AG04449 (cell line): ENCODE measurements around the gene SHC3.

Source experiments
- CTCF ChIA-PET: fragments of 350-600 bp; formaldehyde crosslinking; extraction: SDS; loops from one replicate; lab custom pipeline; 2021; ENCODE audit warnings: antibody characterized with exemption; lab: Yijun Ruan, JAX
- POLR2A ChIA-PET: fragments of 400-600, 350-600 bp; formaldehyde crosslinking; extraction: SDS; loops from one replicate; lab custom pipeline; 2020; ENCODE audit warnings: antibody characterized with exemption, inconsistent platforms; lab: Yijun Ruan, JAX
- DNase-seq: peaks from one replicate; pipeline ENCODE4 v3.0.0-alpha.2; 2010; ENCODE audit warnings: low read depth, low spot score
- H3K4me3 ChIP-seq: 2 replicates; pipeline ENCODE4 v1.5.1; 2011; ENCODE audit warnings: low read depth, mild to moderate bottlenecking, control low read depth, low read length
- TF ChIP-seq, protein P1 (sequence below): IDR thresholded peaks from one replicate; pipeline ENCODE4 v1.5.1; 2011; ENCODE audit warnings: mild to moderate bottlenecking, moderate library complexity, low read length, control low read depth, inconsistent platforms; ENCODE audit not compliant: insufficient read depth; ENCODE audit errors: missing control alignments

The SHC3 gene

DNA sequence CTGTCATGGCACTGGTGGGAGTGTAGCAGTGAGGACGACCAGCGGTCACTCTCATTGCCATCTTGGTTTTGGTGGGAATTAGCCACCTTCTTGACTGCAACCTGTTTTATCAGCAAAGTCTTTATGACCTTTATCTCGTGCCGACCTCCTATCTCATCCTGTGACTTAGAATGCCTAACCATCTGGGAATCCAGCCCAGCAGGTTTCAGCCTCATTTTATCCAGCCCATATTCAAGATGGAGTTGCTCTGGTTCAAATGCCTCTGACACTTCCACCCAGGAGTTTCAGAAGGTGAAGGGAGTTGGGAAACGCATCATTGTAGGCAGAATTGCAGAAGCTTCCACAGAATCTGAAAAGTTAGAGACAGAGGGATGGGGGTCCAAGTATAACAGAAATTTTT, 35.4 kb downstream of the SHC3 start:
- TF ChIP-seq, protein P1, sequence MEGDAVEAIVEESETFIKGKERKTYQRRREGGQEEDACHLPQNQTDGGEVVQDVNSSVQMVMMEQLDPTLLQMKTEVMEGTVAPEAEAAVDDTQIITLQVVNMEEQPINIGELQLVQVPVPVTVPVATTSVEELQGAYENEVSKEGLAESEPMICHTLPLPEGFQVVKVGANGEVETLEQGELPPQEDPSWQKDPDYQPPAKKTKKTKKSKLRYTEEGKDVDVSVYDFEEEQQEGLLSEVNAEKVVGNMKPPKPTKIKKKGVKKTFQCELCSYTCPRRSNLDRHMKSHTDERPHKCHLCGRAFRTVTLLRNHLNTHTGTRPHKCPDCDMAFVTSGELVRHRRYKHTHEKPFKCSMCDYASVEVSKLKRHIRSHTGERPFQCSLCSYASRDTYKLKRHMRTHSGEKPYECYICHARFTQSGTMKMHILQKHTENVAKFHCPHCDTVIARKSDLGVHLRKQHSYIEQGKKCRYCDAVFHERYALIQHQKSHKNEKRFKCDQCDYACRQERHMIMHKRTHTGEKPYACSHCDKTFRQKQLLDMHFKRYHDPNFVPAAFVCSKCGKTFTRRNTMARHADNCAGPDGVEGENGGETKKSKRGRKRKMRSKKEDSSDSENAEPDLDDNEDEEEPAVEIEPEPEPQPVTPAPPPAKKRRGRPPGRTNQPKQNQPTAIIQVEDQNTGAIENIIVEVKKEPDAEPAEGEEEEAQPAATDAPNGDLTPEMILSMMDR = no peak
- ChIA-PET CTCF (no interaction called here), POLR2A (no interaction called here)
- no peak overlapping the region for H3K4me3 ChIP-seq
- no peak for DNase-seq

- POLR2A ChIA-PET = no interaction called here
- DNase-seq = no peak
- TF ChIP-seq, protein P1 = no peak
- CTCF ChIA-PET = no interaction called here
- H3K4me3 ChIP-seq = no peak overlapping the region
Observed at GRCh38 chr9:89139455-89139854, 39.2 kb downstream of the SHC3 start.

DNA sequence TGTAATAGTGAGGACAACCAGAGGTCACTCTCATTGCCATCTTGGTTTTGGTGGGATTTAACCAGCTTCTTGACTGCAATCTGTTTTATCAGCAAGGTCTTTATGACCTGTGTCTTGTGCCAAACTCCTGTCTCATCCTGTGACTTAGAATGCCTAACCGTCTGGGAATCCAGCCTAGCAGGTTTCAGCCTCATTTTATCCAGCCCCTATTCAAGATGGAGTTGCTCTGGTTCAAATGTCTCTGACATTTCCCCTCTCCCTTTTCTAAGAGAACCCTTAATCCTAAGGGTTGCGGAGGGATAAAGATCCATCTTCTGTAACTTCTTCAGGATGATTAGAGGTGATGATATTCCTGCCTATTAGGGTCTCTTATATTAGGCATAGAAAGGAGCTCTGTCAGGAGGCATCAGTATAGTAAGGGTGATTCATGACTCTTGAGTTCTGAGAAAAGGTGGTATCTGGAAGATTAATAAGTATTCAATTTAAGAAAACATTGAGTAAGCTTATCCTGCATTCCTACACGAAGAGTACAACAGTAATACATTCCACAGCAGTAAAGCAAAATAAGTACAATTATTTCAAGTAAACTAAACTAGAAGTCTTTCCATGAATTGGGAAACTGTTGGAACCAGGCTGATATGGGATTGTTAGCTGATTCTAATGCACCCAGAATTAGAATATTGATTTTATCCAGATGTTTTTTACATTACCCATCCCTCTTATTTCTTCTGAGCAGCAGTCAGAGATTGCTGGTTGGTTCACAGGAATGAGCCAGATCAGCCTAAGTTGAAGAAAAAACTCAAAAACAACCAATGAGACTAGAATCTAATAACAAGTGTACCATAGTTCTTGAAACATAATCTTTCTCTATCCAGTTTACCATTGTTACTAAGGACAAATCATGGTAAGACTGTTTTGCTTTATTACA, 39.9 kb downstream of the SHC3 start:
- CTCF ChIA-PET = no interaction called here
- TF ChIP-seq, protein P1 = no peak
- DNase-seq = no peak
- no peak overlapping the region for H3K4me3 ChIP-seq
- POLR2A ChIA-PET = no interaction called here

DNA sequence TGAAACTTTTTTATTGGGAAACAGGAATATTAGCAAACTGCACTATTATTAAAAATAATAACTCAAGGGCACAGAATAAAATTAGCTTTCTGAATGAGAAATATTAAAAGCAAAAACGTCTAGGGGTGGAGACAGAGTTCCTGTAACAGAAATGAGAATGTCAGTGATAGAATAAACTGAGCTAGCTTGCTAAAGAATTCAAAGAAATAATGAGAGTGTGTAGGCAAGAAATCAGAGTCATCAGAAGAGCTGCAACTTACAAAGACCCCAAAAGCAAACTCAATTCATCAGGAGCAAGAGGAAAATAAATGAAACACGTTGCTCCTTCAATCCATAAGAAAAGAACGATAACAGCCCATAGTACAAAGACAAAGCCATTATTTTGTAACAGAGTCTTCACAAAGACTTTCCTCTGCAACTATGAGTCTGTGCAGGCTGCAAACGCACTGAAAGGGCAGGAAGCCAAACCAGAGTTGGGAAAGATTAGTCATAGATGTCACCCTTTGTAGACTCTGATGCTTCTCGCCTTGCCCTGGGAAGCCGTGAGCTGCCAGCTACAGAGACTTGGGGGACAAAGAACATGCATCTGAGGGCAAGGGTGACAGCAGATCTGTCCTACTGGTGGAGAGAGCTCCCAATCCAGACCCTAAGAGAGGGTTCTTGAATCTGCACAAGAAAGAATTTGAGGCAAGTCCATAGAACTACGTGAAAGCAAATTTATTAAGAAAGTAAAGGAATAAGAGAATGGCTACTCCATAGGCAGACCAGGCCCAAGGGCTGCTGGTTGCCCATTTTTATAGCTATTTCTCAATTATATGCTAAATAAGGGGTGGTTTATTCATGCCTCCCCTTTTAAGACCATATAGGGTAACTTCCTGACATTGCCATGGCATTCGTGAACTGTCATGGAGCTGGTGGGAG, 40.8 kb downstream of the SHC3 start:
- no peak overlapping the region for H3K4me3 ChIP-seq
- peak; percentile 61 for DNase-seq
- POLR2A ChIA-PET = no interaction called here

DNA sequence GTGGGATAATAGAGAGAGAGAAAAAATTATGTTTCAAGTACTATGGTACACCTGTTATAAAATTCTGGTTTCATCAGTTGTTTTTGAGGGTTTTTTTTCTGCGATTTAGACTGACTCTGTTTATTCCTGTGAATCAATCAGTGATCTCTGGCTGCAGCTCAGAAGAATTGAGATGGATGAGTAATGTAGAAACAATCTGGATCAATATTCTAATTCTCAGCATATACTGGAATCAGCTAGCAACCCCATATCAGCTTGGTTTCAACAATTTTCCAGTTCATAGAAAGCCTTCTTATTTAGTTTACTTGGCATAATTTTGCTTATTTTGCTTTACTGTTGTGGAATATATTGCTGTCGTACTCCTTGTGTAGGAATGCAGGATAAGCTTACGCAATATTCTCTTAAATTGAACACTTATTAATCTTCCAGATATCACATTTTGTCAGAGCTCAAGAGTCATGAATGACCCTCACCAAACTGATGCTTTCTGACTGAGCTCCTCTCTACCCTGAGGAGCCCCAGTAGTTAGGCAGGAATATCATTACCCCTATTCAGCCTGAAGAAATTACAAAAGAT, 42.9 kb downstream of the SHC3 start:
- DNase-seq = no peak
- ChIA-PET POLR2A (no interaction called here), CTCF (no interaction called here)
- TF ChIP-seq, protein P1 = no peak
- H3K4me3 ChIP-seq = no peak overlapping the region

More for the DNA sequence above, 40.8 kb downstream of the SHC3 start:
- TF ChIP-seq, protein P1 = no peak
- CTCF ChIA-PET = interaction anchor here (1.0 kb wide), 1 partner anchor 10 kb away, joined by 3 read pairs; no protein-coding TSS in a partner anchor
